Stomach (tissue), 4 donors: ENCODE data around the gene ADAMTS16.

ENCODE experiments used
- POLR2A ChIP-seq, 4 donors: fragments of 450-650 bp; IDR thresholded peaks; one replicate each; pipeline ENCODE4 v1.6.1; 2016; ENCODE audit warnings: antibody characterized with exemption in 4 of 4, control low read depth in 2 of 4, mild to moderate bottlenecking in 1 of 4, moderate library complexity in 1 of 4
- POLR2AphosphoS5 ChIP-seq, 3 donors: sonication (generic); formaldehyde crosslinking; IDR thresholded peaks; one replicate each; pipeline ENCODE4 v1.6.1; 2016; ENCODE audit warnings: antibody characterized with exemption in 3 of 3
- TF ChIP-seq, protein P1 (sequence below), 7 experiments: fragments of 450-650 bp in 4 of 7; fragments of 200-600 bp in 3 of 7; sonication (generic) in 3 of 7; IDR thresholded peaks; one replicate each; pipeline ENCODE4 v1.5.1; 2016 to 2019; ENCODE audit warnings: antibody characterized with exemption in 7 of 7, control low read depth in 2 of 7, mild to moderate bottlenecking in 1 of 7

DNA sequence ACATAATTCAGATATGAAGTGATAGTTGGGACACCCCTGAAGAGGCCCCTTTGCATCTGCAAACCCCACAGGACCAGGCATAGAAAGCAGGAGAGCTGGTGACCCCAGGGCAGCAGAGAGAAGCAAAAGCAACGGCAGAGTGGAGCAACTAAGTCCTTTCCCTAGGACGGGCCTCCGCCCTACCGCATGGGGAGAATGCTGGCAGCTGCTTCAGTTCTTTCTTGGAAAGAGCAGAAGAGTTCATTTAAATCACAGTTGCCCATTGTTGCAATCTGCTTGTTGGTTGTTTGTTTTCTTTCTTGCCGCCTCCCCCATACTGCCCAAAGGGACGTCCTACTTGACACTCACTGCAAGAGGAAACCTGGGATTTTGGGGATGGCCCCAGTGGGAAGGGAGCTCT, 126.2 kb downstream of the ADAMTS16 start:
- TF ChIP-seq POLR2AphosphoS5 (IDR thresholded peaks at IDR 0.05) (no peak), POLR2A (IDR thresholded peaks at IDR 0.05) (no peak)
- TF ChIP-seq, protein P1, sequence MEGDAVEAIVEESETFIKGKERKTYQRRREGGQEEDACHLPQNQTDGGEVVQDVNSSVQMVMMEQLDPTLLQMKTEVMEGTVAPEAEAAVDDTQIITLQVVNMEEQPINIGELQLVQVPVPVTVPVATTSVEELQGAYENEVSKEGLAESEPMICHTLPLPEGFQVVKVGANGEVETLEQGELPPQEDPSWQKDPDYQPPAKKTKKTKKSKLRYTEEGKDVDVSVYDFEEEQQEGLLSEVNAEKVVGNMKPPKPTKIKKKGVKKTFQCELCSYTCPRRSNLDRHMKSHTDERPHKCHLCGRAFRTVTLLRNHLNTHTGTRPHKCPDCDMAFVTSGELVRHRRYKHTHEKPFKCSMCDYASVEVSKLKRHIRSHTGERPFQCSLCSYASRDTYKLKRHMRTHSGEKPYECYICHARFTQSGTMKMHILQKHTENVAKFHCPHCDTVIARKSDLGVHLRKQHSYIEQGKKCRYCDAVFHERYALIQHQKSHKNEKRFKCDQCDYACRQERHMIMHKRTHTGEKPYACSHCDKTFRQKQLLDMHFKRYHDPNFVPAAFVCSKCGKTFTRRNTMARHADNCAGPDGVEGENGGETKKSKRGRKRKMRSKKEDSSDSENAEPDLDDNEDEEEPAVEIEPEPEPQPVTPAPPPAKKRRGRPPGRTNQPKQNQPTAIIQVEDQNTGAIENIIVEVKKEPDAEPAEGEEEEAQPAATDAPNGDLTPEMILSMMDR (IDR thresholded peaks at IDR 0.05) = no peak
